Occipital lobe (tissue), 2 donors: Measurements from ENCODE around the gene UBN2. TPM values are rescaled to one million over a fixed set of nuclear protein-coding genes. Genes with fewer than 3 reads are reported as not detected.
A peak's percentile ranks its signal among the peaks of the same experiment; 100 is the strongest.
"Not testable (repeated sequence)": the region's sequence is repeated elsewhere in the genome, so short reads cannot be mapped to it uniquely, and the experiment has no call there.

Experiments
- DNase-seq: peaks from one replicate; lab custom pipeline; 2025; lab: John Stamatoyannopoulos, UW
- total RNA-seq: library from RNA; depleted of rRNA; stranded (reverse); fragments of >200 nt; gene quantifications from one replicate; pipeline ENCODE4 v1.2.3, GENCODE V29; 2014

The UBN2 gene
- total RNA-seq, 1 donor from 2014 or later, result 23.7 TPM

DNA sequence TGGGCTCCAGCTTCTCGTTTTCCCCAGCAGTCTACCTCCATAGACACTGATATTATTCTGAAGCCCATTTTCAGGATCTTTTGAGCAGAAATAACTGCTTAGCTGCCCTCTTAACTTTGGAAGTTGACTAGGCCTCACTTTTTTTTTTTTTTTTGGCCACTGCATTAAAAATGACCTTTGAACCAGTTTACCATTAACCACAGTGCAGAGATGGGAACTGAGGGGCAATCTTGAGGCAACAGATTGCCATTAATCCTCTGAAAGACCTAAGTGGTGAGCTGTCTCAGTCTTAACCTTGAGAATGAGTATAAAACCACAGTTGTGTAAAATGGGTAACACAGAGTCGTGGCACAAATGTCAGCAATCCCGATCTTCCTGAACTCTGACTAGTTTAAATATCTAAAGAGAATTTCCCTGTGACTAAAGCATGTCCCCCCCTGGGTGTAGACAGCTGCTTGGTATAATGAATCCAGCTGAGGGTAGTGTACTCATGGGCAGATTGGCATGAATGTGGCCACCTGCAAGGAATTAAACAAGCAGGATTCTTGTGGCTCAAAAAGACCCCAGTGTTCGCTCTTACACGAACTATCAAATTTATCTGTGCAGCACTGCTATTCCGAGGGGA is 64.0 kb downstream of the UBN2 start:
- no peak for DNase-seq

DNA sequence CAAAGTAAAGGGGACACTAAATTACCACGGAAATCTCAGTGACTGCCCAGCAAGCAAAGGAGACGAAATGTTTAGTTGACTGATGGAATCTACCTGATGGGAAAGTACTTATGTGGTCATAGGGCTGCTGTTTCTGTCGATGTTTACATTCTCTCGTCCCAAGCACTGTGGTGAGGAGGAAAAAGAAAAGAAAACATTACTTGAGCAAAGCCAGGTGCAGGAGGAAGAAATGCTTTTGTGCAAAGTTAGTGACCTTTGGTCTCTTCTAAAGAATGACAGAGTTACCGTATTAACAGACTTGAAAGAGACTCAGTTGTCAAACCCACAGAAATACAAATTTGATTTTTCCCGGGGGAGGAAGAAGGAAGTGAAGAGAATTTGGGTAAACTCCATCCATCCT is 66.8 kb downstream of the UBN2 start:
- no peak for DNase-seq

DNA sequence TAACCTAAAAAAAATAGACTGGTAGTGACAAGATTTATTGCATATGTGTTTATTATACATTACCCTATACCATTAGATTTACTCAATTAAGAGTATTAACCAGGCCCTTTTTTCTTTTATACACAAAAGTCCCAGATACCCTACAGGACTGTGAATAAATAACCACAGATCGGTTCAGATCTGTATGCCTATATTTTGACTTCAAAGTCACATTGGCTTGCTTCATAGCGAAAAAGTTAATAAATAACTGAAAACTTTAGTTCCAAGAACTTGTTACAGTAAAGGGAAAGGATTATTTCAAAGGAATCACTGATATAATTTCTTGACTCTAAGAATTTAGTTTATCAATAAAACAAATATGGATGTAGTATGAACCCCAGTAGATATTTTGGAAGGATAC is 68.3 kb downstream of the UBN2 start:
- no peak for DNase-seq

DNA sequence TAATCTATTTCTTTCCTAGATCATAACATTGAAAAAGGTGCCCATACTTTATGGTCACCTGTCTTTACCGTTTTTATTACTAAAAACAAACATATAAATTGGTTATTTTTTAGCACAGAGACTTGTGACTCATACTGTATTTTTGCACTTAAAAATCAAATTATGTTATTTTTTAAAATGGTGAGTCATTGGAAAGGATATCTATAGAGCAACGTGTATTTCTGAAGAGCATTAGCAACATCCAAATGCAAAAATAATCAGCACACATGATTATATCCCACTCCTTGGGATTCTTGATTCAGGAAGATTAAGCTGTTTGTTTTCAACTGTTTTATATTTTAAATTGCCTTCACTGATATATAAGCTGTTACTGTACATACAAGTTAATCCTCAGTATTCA is 69.4 kb downstream of the UBN2 start:
- DNase-seq, result no peak

DNA sequence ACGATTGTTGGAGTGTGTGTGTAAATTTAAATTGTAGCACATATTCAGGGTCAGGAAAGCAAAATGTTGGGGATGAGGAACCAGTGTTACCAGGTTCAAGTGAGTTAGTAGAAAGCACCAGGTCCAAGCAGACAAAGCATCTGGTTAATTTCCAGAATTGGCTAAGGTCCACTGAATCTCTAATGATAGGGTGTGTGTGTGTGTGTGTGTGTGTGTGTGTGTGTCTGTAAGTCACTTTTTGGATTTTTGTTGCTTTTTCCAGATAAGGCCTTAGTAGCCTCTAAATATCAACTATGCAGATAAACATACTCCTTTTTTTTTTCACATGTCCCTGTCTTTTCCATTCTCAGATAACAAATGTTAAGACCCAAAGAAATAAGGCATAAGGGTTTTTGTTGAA is 73.5 kb downstream of the UBN2 start:
- DNase-seq, result no peak

DNA sequence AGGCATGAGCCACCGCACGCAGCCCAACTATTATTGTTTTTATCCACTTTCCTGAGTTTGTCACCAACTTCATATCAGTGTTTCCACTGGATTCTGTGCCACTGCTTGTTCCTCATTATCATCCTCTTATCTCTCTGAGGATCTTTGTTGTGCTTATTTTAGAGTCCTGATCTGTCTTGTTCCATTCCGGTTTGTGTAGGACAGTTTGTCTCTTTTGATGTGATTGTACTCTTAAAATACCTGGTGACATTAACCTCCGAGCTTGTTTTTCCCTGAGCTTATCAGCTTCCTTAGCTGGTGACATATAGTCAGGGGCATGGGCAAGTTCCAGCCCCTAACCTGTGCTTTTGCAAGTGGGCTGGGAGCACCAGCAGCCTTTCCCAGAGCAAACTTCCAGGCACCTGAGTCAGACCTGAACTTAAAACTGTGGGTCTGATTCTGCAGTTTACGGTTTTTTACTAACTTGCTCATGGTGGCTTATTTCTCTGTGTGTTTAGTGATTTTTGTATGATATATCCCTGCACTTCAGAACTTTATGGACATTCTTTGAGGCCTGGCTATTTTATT is 87.0 kb downstream of the UBN2 start:
- DNase-seq, result no peak

DNA sequence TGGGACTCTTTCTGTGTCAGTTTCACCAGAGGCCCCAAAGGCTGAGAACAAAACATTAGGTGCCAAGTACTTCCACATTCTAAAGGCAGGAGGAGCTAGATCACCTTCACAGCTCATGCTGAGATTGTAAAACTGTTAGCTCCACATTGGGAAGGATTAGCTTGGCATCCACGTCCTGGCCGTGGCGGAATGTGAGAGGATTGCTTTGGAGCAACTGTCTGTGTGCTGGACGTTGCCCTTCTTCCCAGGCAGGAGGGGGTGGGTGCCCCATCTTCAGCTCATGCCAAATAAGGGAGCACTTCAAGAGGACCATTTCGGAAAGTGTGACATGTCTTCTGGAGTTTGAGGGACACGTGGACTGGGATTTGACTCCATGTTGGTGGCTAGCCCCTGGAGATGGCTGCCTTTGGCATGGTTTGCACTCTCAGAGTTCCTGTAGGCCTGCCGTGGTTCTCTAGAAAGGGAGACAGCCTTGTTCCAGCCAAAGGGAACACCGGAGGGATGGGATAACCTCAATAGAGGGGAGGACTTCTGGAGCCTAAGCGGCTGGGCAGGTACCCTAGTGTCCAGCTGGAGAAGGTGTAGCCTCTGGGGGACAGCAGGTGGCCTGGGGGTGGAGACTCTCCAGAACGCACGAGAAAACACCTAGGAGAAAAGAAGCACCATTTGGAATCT is 90.2 kb downstream of the UBN2 start:
- no peak for DNase-seq

DNA sequence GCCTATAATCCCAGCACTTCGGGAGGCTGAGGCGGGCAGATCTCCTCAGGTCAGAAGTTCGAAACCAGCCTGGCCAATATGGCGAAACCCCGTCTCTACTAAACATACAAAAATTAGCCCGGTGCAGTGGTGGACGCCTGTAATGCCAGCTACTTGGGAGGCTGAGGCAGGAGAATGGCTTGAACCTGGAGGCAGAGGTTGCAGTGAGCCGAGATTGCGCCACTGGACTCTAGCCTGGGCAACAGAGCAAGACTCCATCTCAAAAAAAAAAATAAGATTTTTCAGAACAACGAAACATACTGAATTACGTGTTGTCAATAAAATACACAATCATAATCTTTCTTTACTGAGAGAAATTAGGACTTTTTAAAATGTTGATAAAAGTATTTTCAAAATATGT is 93.7 kb downstream of the UBN2 start:
- DNase-seq, result not testable (repeated sequence)

DNA sequence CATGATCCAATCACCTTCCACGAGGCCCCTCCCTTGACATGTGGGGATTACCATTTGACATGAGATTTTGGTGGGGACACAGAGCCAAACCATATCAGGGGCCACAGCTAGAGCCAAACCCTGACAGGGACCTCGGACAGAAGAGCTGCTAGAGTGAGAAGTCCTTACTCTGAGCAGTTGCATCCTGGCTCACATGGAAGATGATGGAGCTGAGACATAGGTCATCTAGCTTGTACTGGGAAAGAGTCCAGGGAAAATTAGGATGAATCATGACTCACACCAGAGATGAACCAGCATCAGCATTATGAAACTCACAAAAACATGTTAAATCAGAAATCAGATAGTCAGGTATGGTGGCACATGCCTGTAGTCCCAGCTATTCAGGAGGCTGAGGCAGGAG is 97.3 kb downstream of the UBN2 start:
- DNase-seq, result no peak

DNA sequence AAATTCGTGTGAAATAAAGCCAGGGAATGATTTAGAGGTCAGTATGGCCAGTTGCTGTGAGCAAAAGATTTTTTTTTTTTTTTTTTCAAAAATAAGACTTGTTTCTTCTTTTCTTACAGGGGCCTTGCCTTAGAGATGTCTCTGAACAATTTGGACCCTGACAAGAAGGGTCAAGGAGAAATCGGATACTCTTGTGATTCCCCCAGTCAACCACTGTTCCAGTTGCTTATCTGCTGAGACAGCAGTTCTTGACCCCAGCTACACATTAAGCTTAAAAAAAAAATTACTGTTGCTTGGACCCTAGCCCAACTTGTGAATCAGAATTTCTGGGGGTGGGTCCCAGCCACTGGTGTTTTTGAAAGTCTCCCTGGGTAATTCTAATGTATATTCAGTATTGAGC is 98.1 kb downstream of the UBN2 start:
- DNase-seq, result no peak

DNA sequence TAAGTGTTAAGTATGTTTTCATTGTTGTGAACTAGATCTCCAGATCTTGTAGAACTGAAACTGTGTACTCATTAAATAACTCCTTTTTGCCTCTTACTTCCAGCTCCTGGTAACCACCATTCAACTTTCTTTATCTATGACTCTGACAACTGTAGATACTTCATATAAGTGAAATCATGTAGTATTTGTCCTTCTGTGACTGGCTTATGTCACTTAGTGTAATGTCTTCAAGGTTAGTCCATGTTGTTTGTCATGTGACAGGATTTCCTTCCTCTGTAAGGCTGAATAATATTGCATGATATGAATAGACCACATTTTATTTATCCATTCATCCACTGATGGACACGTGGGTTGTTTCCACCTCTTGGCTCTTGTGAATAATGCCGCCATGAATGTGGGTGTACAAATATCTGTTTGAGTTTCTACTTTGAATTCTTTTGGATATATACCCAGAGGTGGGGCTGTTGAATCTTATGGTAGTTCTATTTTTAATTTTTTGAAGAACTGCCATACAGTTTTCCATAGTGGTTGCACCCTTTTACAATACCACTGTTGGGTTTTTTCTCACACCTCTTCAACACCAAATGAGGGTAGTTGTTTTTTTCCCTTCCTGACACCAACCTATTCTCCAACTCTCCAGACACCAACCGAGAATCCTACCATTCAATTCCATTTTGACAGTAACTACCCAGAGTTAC is 99.4 kb downstream of the UBN2 start:
- no peak for DNase-seq

DNA sequence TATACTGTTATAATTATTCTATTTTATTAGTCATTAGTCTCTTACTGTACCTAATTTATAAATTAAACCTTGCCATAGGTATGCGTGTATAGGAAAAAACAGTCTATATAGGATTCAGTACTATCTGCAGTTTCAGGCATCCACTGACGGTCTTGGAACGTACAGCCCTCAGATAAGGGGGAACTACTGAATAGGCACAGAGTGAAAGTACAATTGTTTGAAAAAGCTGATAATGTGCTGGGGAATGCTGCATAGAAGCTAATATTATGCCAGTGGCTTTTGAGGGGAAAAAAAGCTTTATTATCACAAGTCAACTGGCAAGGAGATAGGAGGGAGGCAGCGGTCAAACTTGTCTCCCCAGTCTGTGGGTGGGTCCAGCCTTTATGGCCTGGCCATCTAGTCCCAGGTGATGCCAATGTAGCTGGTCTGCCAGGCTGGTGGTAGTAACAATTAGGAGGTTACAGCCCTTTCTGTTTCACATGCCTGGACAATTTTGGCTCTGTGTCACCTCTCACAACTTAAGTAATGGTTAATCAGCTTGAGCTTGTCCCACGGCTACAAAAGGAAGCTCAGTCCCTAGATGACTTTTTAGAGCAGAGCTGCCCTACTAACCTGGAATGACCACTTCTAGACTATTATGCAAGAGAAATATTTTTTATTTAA is 101.8 kb downstream of the UBN2 start:
- no peak for DNase-seq

DNA sequence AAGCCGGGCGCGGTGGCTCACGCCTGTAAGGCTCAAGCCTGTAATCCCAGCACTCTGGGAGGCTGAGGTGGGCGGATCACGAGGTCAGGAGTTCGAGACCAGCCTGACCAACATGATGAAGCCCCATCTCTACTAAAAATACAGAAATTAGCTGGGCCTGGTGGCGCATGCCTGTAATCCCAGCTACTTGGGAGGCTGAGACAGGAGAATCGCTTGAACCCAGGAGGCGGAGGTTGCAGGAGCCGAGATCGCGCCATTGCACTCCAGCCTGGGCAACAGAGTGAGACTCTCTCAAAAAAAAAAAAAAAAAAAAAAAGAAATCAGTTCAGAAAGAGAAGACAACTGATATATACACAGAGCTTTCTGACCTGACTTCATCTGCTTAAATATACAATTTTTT is 102.4 kb downstream of the UBN2 start:
- DNase-seq, result not testable (repeated sequence)

DNA sequence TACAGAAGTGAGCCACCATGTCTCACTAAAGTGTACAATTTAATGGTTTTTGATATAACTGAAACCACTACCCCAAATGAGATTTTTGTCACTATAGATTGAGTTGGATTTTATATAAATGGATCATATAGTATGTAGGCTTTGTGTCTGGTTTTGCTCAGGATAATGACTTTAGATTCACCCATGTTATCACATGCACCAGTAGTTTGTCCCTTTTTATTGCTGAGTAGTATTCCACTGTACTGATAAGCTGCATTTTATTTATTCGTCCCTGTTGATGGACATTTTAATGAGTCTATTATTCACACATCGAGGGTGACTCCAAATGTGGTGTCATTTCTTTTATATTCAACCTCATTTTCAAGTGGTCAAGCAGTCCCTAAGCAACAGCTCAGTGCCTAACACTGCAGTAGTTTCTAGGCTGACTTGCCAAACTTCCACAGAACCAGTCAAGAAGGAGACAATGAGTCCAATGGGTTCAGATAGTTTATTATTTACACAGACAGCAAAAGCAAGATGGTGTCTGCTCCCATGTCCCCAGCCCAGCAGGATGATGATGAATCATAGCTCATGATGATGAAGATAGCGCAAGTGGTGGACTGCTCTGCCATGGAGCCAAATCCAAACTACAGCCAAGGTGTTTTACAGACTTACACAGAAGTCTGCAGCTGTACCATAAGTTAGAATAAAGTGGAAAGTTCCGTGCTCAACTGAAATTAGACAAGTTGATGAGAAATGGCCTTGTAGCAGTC is 103.5 kb downstream of the UBN2 start:
- no peak for DNase-seq

DNA sequence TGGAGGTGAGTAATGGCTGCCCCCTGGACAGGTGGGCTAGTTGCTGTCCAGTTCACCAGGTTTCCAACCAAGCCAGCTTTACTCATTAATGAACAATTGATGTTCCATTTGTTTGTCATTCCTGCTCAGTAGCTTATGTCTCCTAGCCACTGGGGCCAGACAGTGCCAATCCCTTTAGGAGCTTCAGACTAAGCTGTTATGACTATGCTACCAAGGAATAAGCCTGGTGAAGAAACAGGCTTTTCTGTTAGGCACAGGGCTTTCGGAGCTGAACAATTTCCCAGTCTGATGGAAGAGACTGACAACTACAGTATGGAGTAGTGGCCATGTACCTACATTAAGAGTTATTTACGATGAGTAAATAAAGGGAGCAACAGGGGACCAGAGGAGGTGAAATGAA is 108.0 kb downstream of the UBN2 start:
- DNase-seq, result no peak

DNA sequence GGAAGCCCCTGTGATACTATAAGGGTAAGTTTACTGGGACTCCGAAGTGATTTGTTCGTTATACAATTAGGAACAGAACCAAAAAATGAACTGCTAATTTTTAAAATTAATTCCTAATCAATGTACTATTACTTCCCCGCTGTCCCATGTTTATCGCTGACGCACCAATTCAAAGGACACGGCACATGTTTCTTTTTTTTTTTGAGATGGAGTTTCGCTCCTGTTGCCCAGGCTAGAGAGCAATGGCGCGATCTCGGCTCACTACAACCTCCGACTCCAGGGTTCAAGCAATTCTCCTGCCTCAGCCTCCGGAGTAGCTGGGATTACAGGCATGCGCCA is 108.6 kb downstream of the UBN2 start:
- DNase-seq, result no peak

DNA sequence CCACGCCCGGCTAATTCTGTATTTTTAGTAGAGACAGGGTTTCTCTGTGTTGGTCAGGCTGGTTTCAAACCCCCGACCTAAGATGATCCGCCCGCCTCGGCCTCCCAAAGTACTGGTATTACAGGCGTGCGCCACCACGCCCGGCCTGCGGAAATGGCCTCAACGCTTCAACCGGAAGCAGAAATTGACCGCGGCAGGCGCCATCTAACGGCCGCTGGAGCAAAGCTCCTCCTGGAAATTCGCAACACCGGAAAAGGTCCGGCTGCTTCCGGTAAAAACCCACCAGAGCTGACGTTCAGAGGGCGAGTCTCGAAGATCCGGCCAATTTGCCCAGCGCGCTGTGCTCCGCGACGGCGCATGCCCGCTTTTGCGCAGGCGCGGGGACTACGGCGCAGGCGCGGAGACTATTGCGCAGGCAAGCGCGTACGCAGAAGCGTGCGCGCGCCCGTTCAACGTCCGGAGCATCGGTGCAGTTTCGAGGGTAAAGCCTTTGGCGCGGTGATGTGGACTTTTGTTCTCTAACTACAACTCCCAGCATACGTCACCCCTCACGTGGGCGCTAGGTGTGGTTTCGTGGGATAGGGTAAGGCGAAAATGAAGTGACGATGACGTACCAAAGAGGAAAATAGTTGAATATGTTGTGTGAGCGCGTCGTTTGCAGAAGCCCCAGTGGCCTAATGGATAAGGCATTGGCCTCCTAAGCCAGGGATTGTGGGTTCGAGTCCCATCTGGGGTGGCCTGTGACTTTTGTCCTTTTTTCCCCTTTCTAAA is 109.2 kb downstream of the UBN2 start:
- DNase-seq, result peak; percentile 94

DNA sequence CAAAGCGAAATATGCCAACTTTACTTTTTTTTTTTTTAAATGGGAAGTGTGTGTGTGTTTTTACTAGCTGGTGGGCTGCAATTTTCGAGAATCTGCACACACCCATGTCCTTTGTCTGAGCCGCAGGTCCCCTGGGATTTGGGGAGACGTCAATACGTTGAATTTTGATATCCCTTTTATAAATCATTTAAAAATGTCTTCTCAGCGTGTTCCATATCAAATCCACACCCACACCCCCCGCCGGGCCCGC is 109.7 kb downstream of the UBN2 start:
- DNase-seq, result no peak

DNA sequence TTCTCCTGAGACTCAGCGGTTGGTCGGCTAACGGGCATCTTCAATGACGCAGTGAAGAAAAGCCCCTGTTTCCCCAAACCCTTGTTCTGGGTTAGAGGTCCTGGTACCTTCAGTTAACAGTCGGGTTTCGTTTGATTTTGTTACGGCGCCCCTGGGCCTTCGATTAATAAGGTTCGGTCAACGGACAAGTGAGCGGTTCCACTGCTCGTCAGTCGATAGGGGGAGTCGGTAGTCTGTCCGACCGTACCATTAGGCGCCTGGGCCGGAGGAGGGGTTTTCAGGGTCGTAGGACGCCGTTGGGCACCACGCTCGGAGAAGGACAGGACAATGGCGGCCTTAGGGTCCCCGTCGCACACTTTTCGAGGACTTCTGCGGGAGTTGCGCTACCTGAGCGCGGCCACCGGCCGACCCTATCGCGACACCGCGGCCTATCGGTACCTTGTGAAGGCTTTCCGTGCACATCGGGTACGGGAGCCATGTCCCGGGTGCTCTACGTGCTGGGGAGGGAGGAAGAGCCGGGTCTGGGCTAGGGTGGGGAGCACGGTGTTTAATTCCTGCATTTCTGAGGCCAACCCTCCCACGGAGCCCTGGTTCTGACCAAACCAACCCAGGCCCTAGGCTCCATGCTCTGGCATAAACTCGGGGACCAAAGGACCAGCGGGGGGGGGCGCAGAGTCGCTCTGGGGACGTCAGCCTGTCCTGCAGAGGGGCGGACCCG is 110.2 kb downstream of the UBN2 start, which contains the start of gene FMC1:
FMC1 (plus strand) TSS at position 280 of the 718 bp plus-strand sequence; CDS start at position 328, 48 bp downstream.
- peak; percentile 95 for DNase-seq

DNA sequence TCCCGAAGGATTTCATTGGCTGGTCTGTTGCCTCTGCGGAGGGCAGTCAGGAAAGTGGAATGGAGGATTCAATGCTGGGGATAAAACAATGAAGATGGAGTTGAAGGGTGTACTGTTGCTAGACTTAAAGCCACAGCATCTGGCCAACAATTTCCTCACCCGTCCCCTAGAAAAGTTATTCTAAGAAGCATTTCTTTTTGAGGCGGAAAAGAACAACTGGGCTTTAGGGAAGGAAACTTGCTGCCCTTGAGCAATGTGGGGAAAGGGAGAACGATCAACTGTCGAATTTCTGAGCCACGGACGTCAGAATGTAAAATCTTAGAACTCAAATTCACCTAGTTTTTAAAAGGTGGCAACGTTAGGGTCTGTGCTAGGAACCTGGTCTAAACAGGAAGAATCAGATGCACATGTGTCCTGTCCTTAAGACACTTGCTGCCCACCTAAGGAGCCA is 110.8 kb downstream of the UBN2 start:
- DNase-seq, result no peak
